ENCODE data around the gene ATP1B3.
"Not testable (repeated sequence)": the region's sequence is repeated elsewhere in the genome, so short reads cannot be mapped to it uniquely, and the experiment has no call there.

ATP1B3 gene

DNA sequence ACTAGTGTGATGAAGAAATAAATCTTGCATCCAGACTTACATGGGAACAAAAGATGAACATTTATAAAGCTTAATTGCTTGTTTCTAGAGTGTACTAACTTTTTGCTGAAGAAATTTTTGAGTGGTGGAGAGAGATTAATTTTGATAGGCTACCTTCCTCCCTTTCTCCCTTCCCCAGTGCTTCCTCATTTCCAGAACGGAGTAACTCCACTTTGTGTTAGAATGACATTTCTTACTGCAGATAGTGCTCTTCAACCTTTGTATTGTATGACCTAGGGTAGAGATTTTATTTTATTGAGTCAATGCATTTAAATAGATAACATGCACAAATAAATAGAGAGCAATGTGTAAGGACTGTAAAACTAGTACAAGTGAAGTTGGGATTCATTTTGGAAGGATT lies 1.9 kb downstream of the ATP1B3 start:
- no peak for DNase-seq (ENCODE audit: extremely low read depth, insufficient read length)
- peak overlapping the region; percentile 70 for H3K4me3 ChIP-seq (replicated peaks; ENCODE audit: low read depth, low read length)
- TF ChIP-seq, protein P1, sequence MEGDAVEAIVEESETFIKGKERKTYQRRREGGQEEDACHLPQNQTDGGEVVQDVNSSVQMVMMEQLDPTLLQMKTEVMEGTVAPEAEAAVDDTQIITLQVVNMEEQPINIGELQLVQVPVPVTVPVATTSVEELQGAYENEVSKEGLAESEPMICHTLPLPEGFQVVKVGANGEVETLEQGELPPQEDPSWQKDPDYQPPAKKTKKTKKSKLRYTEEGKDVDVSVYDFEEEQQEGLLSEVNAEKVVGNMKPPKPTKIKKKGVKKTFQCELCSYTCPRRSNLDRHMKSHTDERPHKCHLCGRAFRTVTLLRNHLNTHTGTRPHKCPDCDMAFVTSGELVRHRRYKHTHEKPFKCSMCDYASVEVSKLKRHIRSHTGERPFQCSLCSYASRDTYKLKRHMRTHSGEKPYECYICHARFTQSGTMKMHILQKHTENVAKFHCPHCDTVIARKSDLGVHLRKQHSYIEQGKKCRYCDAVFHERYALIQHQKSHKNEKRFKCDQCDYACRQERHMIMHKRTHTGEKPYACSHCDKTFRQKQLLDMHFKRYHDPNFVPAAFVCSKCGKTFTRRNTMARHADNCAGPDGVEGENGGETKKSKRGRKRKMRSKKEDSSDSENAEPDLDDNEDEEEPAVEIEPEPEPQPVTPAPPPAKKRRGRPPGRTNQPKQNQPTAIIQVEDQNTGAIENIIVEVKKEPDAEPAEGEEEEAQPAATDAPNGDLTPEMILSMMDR (IDR thresholded peaks at IDR 0.05; ENCODE audit: insufficient read depth, low read length, poor library complexity, severe bottlenecking) = no peak
- no peaks in the 10 kb centered on the region for H3K36me3 ChIP-seq (ENCODE audit: control insufficient read depth, insufficient read depth, low read length)
- no peaks in the 10 kb centered on the region for H3K27me3 ChIP-seq (replicated peaks; ENCODE audit: control insufficient read depth, insufficient read depth, low read length)

DNA sequence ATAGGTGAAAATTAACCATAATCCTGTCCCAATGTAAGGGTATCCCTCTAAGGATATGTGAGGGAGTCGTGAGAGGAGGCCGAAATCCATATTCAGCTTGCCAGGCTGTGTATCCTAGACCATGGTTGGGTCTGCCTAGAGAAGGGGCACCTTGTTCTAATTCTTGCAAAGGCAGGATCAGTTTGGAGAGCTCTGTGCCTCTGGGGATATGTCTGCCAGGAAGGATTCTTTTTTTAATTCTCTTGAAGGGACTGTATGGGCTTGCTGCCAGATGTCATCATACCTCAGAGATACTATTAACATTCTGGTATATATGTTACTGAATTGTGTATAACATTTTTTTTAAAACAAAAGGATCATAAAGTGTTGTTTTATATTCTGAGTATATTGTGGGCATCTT lies 2.4 kb downstream of the ATP1B3 start:
- no peaks in the 10 kb centered on the region for H3K27me3 ChIP-seq (replicated peaks; ENCODE audit: control insufficient read depth, insufficient read depth, low read length)
- TF ChIP-seq, protein P1 (IDR thresholded peaks at IDR 0.05; ENCODE audit: insufficient read depth, low read length, poor library complexity, severe bottlenecking) = no peak
- H3K36me3 ChIP-seq (ENCODE audit: control insufficient read depth, insufficient read depth, low read length) = no peaks in the 10 kb centered on the region
- H3K4me3 ChIP-seq (replicated peaks; ENCODE audit: low read depth, low read length) = peak overlapping the region; percentile 70
- no peak for DNase-seq (ENCODE audit: extremely low read depth, insufficient read length)

DNA sequence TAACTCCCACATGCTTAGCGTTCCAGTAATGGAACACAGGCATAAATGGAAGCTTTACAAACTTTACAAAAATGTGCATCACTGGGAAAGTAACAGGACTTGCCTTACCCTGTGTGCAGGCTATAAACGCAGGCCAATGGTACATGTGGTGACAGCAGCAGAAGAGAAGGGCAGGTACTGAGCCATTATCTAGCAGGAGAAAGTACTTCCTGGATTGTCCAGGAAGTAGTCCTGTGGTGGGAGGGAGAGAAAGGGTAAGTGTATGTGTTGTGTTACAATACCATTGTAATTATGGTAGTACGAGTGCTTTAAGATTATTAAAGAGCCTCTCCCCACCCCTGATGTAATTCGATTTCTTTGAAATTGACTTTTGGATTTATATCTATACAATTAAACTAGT lies 5.3 kb downstream of the ATP1B3 start:
- Histone ChIP-seq H3K27me3 (replicated peaks; ENCODE audit: control insufficient read depth, insufficient read depth, low read length) (no peaks in the 10 kb centered on the region), H3K36me3 (ENCODE audit: control insufficient read depth, insufficient read depth, low read length) (0 out of 2 replicates have a peak, but pooled peaks cover 2% of the 10 kb centered on the region), H3K4me3 (replicated peaks; ENCODE audit: low read depth, low read length) (no peak overlapping the region)
- TF ChIP-seq, protein P1 (IDR thresholded peaks at IDR 0.05; ENCODE audit: insufficient read depth, low read length, poor library complexity, severe bottlenecking) = no peak
- no peak for DNase-seq (ENCODE audit: extremely low read depth, insufficient read length)

- H3K36me3 ChIP-seq (ENCODE audit: control insufficient read depth, insufficient read depth, low read length) = peaks cover 3% of the 10 kb centered on the region; the same call in 1 of the 2 replicates
- no peak for DNase-seq (ENCODE audit: extremely low read depth, insufficient read length)
- no peak overlapping the region for H3K4me3 ChIP-seq (replicated peaks; ENCODE audit: low read depth, low read length)
- TF ChIP-seq, protein P1 (IDR thresholded peaks at IDR 0.05; ENCODE audit: insufficient read depth, low read length, poor library complexity, severe bottlenecking) = no peak
- no peaks in the 10 kb centered on the region for H3K27me3 ChIP-seq (replicated peaks; ENCODE audit: control insufficient read depth, insufficient read depth, low read length)
These were observed 10.6 kb downstream of the ATP1B3 start for GRCh38 chr3:141887051-141887450.

DNA sequence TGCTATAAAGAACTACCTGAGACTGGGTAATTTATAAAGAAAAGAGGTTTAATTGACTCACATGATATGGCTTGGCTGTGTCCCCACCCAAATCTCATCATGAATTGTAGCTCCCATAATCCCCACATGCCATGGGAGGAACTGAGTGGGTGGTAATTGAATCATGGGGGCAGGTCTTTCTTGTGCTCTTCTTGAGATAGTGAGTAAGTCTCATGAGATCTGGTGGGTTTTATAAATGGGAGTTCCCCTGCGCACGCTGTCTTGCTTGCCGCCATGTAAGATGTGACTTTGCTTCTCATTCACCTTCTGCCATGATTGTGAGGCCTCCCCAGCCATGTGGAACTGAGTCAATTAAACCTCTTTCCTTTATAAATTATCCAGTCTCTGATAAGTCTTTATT lies 12.1 kb downstream of the ATP1B3 start:
- not testable (repeated sequence) for H3K36me3 ChIP-seq (ENCODE audit: control insufficient read depth, insufficient read depth, low read length); H3K27me3 ChIP-seq (replicated peaks; ENCODE audit: control insufficient read depth, insufficient read depth, low read length); DNase-seq (ENCODE audit: extremely low read depth, insufficient read length); H3K4me3 ChIP-seq (replicated peaks; ENCODE audit: low read depth, low read length)

DNA sequence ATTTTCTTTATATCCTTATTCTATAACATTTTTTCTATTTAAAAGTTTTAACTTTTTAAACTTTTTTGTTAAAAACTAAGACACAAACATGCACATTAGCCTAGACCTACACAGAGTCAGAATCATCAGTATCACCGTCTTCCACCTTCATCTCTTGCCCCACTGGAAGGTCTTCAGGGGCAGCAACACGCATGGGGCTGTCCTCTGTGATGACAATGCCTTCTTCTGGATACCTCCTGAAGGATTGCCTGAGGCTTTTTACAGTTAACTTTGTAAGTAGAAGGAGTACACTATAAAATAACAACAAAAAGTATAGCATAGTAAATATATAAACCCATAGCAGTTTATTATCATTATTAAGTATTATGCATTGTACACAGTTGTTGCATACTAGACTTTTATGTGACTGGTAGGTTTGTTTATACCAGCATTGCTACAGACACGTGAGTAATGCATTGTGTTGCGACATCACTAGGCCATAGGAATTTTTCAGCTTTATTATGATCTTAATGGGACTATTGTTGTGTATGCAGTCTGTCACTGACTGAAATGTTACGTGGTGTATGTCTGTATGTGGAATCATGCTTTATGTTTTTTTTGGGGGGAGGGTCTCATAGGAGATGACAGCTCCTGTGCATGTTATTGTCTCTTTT lies 18.2 kb downstream of the ATP1B3 start:
- H3K27me3 ChIP-seq (replicated peaks; ENCODE audit: control insufficient read depth, insufficient read depth, low read length) = no peaks in the 10 kb centered on the region
- H3K36me3 ChIP-seq (ENCODE audit: control insufficient read depth, insufficient read depth, low read length) = peaks cover 3% of the 10 kb centered on the region
- DNase-seq (ENCODE audit: extremely low read depth, insufficient read length) = no peak
- TF ChIP-seq, protein P1 (IDR thresholded peaks at IDR 0.05; ENCODE audit: insufficient read depth, low read length, poor library complexity, severe bottlenecking) = no peak
- H3K4me3 ChIP-seq (replicated peaks; ENCODE audit: low read depth, low read length) = no peak overlapping the region

Data from GM06990 (cell line).